HL-60 (cell line): ENCODE results near the gene EDRF1.

ENCODE experiments used
- DNase-seq, 2 experiments: peaks; one replicate each; pipeline ENCODE4 v3.0.0-alpha.2; 2010 to 2020; ENCODE audit warnings: low read depth in 1 of 2, low spot score in 1 of 2
- H3K27ac ChIP-seq: fragments of 250-450 bp; sonication (Bioruptor Pico); replicated peaks from 2 replicates; pipeline ENCODE4 v1.5.1; 2020; ENCODE audit warnings: mild to moderate bottlenecking, moderate library complexity
- H3K27me3 ChIP-seq: fragments of 250-450 bp; sonication (Bioruptor Pico); 2 replicates; pipeline ENCODE4 v1.5.1; 2021; ENCODE audit warnings: mild to moderate bottlenecking, moderate library complexity; ENCODE audit not compliant: insufficient read depth, poor library complexity, severe bottlenecking
- H3K4me3 ChIP-seq: replicated peaks from 2 replicates; pipeline ENCODE4 v1.5.1; 2011; ENCODE audit warnings: mild to moderate bottlenecking, control low read depth, low read length; ENCODE audit not compliant: insufficient read depth
- CTCF ChIP-seq: IDR thresholded peaks from one replicate; pipeline ENCODE4 v1.5.1; 2011; ENCODE audit warnings: low read length, control low read depth, inconsistent platforms; ENCODE audit not compliant: insufficient read depth
- GABPA ChIP-seq: IDR thresholded peaks from 2 replicates; pipeline ENCODE4 v1.6.1; 2012; ENCODE audit warnings: low read depth
- POLR2AphosphoS5 ChIP-seq: IDR thresholded peaks from 2 replicates; pipeline ENCODE4 v1.6.1; 2012; ENCODE audit warnings: low read depth
- REST ChIP-seq: IDR thresholded peaks from 2 replicates; pipeline ENCODE4 v1.6.1; 2012; ENCODE audit warnings: low read depth; ENCODE audit not compliant: insufficient replicate concordance
- SPI1 ChIP-seq: IDR thresholded peaks from 2 replicates; pipeline ENCODE4 v1.6.1; 2012; ENCODE audit warnings: low read depth, mild to moderate bottlenecking, borderline replicate concordance

EDRF1 gene

GRCh38 chr10:125802739-125803138 is 83.2 kb downstream of the EDRF1 start:
- TF ChIP-seq POLR2AphosphoS5, result no peak
- TF ChIP-seq GABPA, result no peak
- TF ChIP-seq CTCF, result no peak
- no peak for TF ChIP-seq SPI1
- TF ChIP-seq REST, result no peak
- Histone ChIP-seq H3K27me3 (no peaks in the 10 kb centered on the region), H3K27ac (no peak overlapping the region), H3K4me3 (no peak overlapping the region)
- DNase-seq, result no peak

- Histone ChIP-seq H3K27ac (no peak overlapping the region), H3K27me3 (no peaks in the 10 kb centered on the region), H3K4me3 (no peak overlapping the region)
- no peak for DNase-seq
- no peak for TF ChIP-seq REST
- TF ChIP-seq CTCF, result no peak
- no peak for TF ChIP-seq SPI1
Observed at GRCh38 chr10:125808047-125808446, 88.5 kb downstream of the EDRF1 start.

DNA sequence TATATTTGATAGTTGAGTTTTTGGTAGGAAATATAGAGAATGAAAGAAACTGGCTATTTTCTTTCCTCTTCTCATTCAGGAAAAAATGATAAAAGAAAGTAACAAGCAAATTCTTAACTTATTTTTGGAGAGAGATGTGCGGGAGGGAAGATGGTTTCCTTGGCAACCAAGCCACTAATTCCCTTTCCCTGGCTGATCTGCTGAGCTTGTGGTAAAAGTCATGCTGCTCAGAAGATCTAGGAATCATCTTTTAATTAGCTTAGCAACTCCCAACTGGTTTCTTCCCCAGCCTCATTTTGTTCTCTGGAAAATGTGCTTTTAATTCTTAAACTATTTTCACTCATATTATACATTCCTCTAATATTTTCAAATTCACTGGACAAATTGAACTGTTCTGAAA is 91.7 kb downstream of the EDRF1 start:
- Histone ChIP-seq H3K27me3 (no peaks in the 10 kb centered on the region), H3K27ac (no peak overlapping the region), H3K4me3 (no peak overlapping the region)
- DNase-seq, result no peak
- no peak for TF ChIP-seq REST
- no peak for TF ChIP-seq CTCF
- no peak for TF ChIP-seq POLR2AphosphoS5
- TF ChIP-seq SPI1, result no peak
- TF ChIP-seq GABPA, result no peak
